OCI-M1 (cell line): Measurements from ENCODE around the gene ROCK1.
A peak's percentile ranks its signal among the peaks of the same experiment; 100 is the strongest.
"Not testable (repeated sequence)": the region's sequence is repeated elsewhere in the genome, so short reads cannot be mapped to it uniquely, and the experiment has no call there.

ENCODE experiments used
- DNase-seq: peaks from one replicate; lab custom pipeline; 2025; lab: John Stamatoyannopoulos, UW

The ROCK1 gene

GRCh38 chr18:21111346-21112139, at the start of gene ROCK1:
ROCK1 (minus strand) TSS chr18:21111813; CDS start chr18:21110910, 903 bp downstream.
- DNase-seq, result peak; percentile 98

DNA sequence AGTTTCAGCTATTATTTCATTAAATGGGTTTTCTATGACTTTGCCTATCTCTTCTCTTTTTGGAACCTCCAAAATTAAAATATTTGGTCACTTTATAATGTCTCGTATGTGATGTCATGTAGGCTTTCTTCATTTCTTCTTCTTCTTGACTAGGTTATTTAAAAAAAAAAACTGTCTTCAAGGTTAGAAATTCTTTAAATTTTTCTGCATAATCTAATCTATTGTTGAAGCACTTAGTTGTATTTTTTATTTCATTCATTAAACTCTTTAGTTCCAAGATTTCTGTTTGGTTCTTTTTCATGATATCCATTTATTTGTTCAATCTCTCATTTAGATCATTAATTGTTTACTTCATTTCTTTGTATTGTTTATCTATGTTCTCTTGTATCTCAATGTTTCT, 43.8 kb upstream of the ROCK1 start:
- no peak for DNase-seq

GRCh38 chr18:21146016-21146415, 34.4 kb upstream of the ROCK1 start:
- peak; percentile 26 for DNase-seq

DNA sequence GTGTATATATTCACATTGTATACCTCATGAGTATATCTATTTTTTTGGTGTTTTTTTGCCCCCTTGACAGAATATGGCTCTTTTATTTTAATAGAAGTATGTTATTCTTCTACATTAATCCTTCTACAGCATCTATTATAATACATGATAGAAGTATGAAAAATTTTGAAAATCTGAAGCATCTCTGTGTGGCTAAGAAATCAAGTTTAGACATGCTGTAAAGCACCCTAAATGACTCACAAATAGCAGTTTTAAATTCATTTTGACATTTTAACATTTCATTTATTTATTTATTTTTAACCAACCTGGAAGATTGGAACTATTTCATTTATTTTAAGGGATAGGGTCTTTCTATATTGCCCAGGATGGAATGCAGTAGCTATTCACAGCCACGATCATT, 33.8 kb upstream of the ROCK1 start:
- no peak for DNase-seq

- no peak for DNase-seq
Measured at GRCh38 chr18:21141668-21142422, 30.2 kb upstream of the ROCK1 start.

GRCh38 chr18:21137719-21138488, 26.3 kb upstream of the ROCK1 start:
- DNase-seq, result not testable (repeated sequence)

- peak; percentile 77 for DNase-seq
Measured at GRCh38 chr18:21134895-21135294, 23.3 kb upstream of the ROCK1 start.

DNA sequence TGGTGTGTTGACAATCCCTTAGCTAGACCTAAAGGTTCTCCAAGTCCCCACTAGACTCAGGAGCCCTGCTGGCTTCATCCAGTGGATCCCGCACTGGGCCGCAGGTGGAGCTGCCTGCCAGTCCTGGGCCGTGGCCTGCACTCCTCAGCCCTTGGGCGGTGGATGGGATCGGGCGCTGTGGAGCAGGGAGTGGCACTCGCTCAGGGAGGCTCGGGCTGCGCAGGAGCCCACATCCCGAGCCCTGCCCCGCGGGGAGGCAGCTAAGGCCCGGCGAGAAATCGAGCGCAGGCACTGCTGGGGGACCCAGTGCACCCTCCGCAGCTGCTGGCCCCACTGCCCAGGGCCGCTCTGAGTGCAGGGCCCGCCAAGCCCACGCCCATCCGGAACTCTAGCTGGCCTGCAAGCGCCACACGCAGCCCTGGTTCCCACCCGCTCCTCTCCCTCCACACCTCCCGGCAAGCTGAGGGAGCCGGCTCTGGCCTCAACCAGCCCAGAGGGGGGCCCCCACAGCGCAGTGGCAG, 20.8 kb upstream of the ROCK1 start:
- no peak for DNase-seq

DNA sequence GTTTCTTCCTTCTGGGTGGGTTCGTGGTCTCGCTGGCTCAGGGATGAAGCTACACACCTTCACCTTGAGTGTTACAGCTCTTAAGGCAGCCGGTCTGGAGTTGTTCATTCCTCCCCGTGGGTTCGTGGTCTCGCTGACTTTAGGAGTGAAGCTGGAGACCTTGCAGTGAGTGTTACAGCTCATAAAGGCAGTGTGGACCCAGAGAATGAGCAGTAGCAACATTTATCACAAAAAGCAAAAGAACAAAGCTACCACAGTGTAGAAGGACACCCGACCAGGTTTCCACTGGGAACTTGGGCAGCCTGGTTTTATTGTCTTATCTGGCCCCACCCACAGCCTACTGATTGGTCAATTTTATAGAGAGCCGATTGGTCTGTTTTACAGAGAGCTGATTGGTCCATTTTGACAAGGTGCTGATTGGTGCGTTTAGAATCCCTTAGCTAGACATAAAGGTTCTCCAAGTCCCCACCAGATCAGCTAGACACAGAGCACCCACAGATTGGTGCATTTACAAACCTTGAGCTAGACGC, 20.1 kb upstream of the ROCK1 start:
- DNase-seq, result no peak

- peak; percentile 35 for DNase-seq
Measured at GRCh38 chr18:21129566-21130216, 18.1 kb upstream of the ROCK1 start.

- no peak for DNase-seq
Measured at GRCh38 chr18:21123290-21123926, 11.8 kb upstream of the ROCK1 start.

DNA sequence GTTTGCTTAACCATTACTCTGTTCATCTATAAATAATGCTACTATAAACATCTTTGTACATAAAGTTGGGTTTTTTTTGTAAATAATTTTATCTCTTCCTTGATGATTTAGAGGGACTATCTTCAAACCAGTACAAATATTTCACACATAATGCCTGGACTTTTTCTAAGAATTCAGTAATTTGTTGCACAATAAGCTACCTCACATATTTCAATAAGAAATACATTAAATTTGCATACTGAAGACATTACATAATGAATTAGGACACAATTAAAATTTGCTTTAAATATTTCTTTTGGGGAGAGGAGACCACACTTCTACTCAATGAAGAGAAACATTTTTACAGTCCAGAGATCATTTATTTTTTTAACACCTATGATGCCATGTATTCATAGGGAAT, 7.2 kb upstream of the ROCK1 start:
- DNase-seq, result no peak

- DNase-seq, result peak; percentile 79
Measured at GRCh38 chr18:21117409-21118131, 6.0 kb upstream of the ROCK1 start.

DNA sequence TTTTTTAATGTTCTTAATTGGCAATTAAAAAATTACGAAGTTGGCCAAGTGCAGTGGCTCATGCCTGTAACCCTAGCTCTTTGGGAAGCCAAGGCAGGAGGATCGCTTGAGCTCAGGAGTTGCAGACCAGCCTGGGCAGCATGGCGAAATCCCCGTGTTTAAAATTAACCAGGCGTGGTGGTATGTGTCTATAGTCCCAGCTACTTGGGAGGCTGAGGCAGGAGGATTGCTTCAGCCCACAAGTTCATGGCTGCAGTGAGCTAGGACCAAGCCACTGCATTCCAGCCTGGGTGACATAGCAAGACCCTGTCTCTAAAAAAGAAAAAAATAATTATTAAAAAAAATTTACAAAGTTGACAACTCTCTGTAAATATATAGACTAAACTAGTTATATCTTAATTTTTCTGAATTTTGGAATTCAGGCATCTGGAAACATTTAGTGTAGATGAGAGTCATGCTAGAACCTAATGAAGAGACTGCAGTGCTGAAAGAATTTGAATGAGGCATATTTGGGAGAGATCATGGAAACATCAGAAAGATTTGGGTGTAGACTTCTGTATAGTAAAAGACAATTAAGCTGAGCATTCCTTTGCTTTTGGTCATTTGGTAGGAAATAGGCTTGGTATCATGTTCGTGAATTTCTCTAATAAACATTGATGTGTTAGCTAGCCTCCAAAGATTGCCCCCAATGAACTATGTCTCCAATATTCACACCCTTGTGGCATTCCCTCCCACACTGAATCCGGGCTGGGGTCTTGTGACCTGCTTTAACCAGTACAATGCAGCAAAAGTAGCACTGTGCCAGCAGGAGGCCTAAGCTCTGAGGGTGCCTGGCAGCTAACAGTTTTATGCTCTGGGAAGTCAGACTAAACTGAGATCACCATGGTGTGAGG, 4.2 kb upstream of the ROCK1 start:
- DNase-seq, result peak; percentile 28

DNA sequence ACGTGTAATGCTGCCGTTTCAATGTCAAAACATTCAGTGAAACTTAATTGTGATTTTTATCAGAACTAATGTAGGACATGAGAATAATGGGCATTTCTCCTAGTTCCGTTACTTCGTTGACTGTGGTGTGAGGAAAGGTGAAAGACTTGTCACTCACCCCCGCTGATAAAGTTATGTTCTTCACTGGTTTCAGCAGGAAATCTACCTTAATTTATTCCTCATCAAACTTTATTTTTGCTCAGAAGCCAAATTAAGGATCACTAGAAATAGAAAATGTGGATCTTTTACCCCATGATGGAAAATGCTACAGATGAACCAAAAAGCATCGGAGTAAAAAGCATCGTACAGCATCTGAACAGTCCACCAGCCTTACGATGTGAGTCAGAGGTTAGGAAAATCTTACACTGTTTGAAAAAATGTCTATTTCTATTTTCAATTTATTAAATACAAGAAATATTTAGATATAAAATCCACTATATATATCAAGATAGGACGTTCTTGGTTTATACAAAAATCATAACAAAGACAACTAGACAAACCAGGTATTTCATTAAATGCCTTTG, 1.0 kb upstream of the ROCK1 start:
- DNase-seq, result peak; percentile 63

- DNase-seq, result no peak
Measured at GRCh38 chr18:21112140-21112473, 494 bp upstream of the ROCK1 start.

- peak; percentile 74 for DNase-seq
Measured at GRCh38 chr18:21110713-21111345, 784 bp downstream of the ROCK1 start.

DNA sequence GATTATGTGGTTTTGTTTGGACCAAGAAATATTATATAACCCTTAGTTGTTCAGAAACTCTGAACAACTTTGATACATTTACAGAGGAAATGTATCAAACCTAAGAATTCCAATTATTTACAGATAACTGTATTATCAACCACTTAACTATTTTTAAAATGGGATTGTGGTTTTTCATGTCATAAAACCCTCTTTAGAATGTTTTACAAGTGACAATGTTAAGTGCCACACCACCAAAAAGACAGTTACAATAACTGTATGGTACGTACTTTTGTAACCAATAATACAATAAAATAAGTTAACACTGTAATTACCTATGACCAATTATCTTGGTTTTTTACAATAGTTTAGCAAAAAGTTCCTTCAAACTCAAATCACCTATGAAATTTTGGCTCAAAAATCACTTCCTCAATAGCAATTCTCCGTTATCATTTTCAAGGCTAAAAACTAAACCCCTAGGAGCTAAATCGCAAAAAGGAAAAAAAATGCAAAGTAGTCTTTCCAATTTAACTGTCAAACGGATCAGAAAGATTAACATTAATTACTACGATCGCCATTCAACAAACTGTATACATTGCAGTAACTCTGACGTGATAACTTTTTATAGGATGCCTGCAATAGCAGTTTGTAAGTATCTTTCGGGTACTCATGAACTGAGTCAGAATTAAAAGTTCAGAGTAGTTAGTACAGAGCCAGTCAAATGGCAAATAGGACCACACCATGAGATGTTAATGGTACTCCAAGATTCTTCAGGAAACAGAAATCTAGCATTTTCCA, 1.5 kb downstream of the ROCK1 start:
- DNase-seq, result no peak
